Heart left ventricle (tissue), 16 donors: ENCODE data around the gene PEAK1. TPM values are rescaled to one million over a fixed set of nuclear protein-coding genes. Genes with fewer than 3 reads are reported as not detected.
A peak's percentile ranks its signal among the peaks of the same experiment; 100 is the strongest.

Experiments used
- ATAC-seq, 4 donors: fragments of 200-7000 bp; cut with Tn5 transposase; one replicate each; pipeline ENCODE4 v1.9.1; 2020 to 2022; ENCODE audit warnings: moderate library complexity in 4 of 4, mild to moderate bottlenecking in 3 of 4, moderate number of reproducible peaks in 1 of 4
- DNase-seq, 5 donors: peaks; one replicate each; pipeline ENCODE4 v3.0.0-alpha.2; 2020
- H3K27ac ChIP-seq, 12 donors: fragments of 200-600 bp; sonication (generic) in 4 of 12; one replicate each; pipeline versions ENCODE4 v1.5.0 to v1.8.0; 2016 to 2022; ENCODE audit warnings: mild to moderate bottlenecking in 2 of 12
- H3K27me3 ChIP-seq, 9 donors: fragments of 200-600 bp; sonication (generic) in 2 of 9; one replicate each; pipeline versions ENCODE4 v1.5.1 to v1.8.0; 2016 to 2022; ENCODE audit warnings: mild to moderate bottlenecking in 3 of 9
- H3K36me3 ChIP-seq, 9 donors: fragments of 200-600 bp; sonication (generic) in 2 of 9; one replicate each; pipeline versions ENCODE4 v1.5.0 to v1.8.0; 2018 to 2022; ENCODE audit warnings: mild to moderate bottlenecking in 2 of 9
- H3K4me1 ChIP-seq, 12 donors: fragments of 200-600 bp; sonication (generic) in 4 of 12; one replicate each; pipeline versions ENCODE4 v1.5.0 to v1.8.0; 2016 to 2022; ENCODE audit warnings: mild to moderate bottlenecking in 3 of 12
- H3K4me3 ChIP-seq, 12 donors: fragments of 200-600 bp; sonication (generic) in 4 of 12; one replicate each; pipeline versions ENCODE4 v1.5.0 to v1.8.0; 2017 to 2022; ENCODE audit warnings: mild to moderate bottlenecking in 9 of 12, moderate library complexity in 4 of 12
- H3K9me3 ChIP-seq, 12 donors: fragments of 200-600 bp; sonication (generic) in 4 of 12; one replicate each; pipeline versions ENCODE4 v1.5.0 to v1.8.0; 2016 to 2022; ENCODE audit warnings: mild to moderate bottlenecking in 1 of 12
- POLR2A ChIP-seq, 2 donors: fragments of 450-650 bp; IDR thresholded peaks; one replicate each; pipeline ENCODE4 v1.6.1; 2017; ENCODE audit warnings: antibody characterized with exemption in 2 of 2, mild to moderate bottlenecking in 2 of 2, moderate library complexity in 2 of 2
- WGBS, 4 donors: extraction: QIAGEN DNeasy Blood & Tissue Kit in 2 of 4; methylation state at CpG; one replicate each; pipeline versions ENCODE4 v1.1.5 to v1.1.7; 2013 to 2018; 5-methylcytosine and 5-hydroxymethylcytosine counted together
- intact Hi-C, 10 donors: fragments of 100-400 bp; cut with DNase I; formaldehyde crosslinking; loops; one replicate each; pipeline versions ENCODE4 v1.11.1 to v1.14.2; 2022
- polyA plus RNA-seq, 2 donors: library from polyadenylated mRNA; stranded (reverse); fragments of 200-250 nt; gene quantifications; one replicate each; pipeline ENCODE4 v1.2.3, GENCODE V29; 2013
- total RNA-seq, 9 donors: library from RNA; depleted of rRNA in 2 of 9; stranded (reverse); fragments of >200 nt in 2 of 9; fragmentation: NEBNext Ultra II Directional in 3 of 9; extraction: Animal tissue kit (Norgen Biotek cat#: 25700) in 3 of 9; gene quantifications; one replicate each; pipeline versions ENCODE4 v1.1.0 to v1.2.4, GENCODE V29; 2016 to 2023
- TF ChIP-seq, protein P1 (sequence below), 12 donors: fragments of 200-600 bp; sonication (generic) in 4 of 12; IDR thresholded peaks; one replicate each; pipeline versions ENCODE4 v1.5.0 to v1.8.0; 2018 to 2022; ENCODE audit warnings: antibody characterized with exemption in 12 of 12, mild to moderate bottlenecking in 5 of 12
- donor health status: ischemic (EF 13 %, LVEDD 7.1; RV severe dilation, severe dysfunction).
- donor health status: healthy with polysubstance abuse.
- donor health status: DM: no; HTN: yes; CAD: no.
- donor health status: DM: no; HTN: no; CAD: no.
- donor health status: ischemic (EF 25% LVEDD 6.9; RV normal size, moderate dysfunction).
- donor health status: ischemic (EF 25% LVEDD 5.7; RV mildly dilated, moderate dysfunction).
- donor health status: healthy.
- donor health status: DM: yes; HTN: yes; CAD: no.
- donor health status: ischemic (EF 35%, LVEDD 5.7; RV mildly dilated, moderate dysfunction).
- donor health status: nonischemic (EF 11% LVEDD 7.7; RV severe dilation, severe dysfunction).
- donor health status: DM: yes; HTN: yes; CAD: no.
- donor health status: PGD.
- donor health status: ischemic (EF 29% LVEDD 5.4; RV normal size, mild dysfunction).
- donor health status: nonischemic (EF 23%, LVEDD 6.1; RV moderate dilation, normal function).

Gene PEAK1
- total and polyA plus RNA-seq, 11 donors: 12.8 to 139 (median 86.3) TPM

DNA sequence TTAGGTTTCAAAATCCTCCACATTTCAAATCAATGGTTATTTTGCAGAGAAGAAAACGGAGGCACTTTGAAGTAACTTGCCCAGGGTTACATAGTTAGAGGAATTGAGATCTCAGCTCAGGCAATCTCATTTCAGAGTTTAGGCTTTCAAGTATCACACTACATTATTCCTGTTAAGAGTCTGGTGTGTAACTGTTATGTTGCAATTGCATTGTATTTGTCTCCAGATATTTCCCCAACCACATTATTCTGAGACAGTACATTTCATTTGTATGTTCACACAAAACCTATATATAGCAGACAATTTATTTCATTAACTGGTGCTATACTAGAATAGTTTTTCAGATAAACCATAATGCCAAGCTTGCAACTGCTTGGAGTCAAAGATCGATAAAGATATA is 194.8 kb downstream of the PEAK1 start:
- H3K4me1 ChIP-seq: peaks cover 0 to 51% (median 18%) of the 10 kb centered on the region in 12 donors
- no peak overlapping the region for H3K4me3 ChIP-seq
- intact Hi-C loops: loop anchor here in 1 of 10 donors (10.0 kb wide), 1 partner anchor 190 kb away; no protein-coding TSS in a partner anchor
- DNase-seq (no peak), ATAC-seq (no peak)
- no peak overlapping the region for H3K27ac ChIP-seq
- H3K36me3 ChIP-seq: no peaks in the 10 kb centered on the region
- TF ChIP-seq, protein P1, sequence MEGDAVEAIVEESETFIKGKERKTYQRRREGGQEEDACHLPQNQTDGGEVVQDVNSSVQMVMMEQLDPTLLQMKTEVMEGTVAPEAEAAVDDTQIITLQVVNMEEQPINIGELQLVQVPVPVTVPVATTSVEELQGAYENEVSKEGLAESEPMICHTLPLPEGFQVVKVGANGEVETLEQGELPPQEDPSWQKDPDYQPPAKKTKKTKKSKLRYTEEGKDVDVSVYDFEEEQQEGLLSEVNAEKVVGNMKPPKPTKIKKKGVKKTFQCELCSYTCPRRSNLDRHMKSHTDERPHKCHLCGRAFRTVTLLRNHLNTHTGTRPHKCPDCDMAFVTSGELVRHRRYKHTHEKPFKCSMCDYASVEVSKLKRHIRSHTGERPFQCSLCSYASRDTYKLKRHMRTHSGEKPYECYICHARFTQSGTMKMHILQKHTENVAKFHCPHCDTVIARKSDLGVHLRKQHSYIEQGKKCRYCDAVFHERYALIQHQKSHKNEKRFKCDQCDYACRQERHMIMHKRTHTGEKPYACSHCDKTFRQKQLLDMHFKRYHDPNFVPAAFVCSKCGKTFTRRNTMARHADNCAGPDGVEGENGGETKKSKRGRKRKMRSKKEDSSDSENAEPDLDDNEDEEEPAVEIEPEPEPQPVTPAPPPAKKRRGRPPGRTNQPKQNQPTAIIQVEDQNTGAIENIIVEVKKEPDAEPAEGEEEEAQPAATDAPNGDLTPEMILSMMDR (IDR thresholded peaks at IDR 0.05): no peak
- no peak for TF ChIP-seq POLR2A (IDR thresholded peaks at IDR 0.05)
- no peaks in the 10 kb centered on the region for H3K27me3 ChIP-seq
- no peaks in the 10 kb centered on the region for H3K9me3 ChIP-seq
- WGBS, 4 donors: 55 to 66% (median 61%) methylated on average over 2 of the region's 2 CpGs

DNA sequence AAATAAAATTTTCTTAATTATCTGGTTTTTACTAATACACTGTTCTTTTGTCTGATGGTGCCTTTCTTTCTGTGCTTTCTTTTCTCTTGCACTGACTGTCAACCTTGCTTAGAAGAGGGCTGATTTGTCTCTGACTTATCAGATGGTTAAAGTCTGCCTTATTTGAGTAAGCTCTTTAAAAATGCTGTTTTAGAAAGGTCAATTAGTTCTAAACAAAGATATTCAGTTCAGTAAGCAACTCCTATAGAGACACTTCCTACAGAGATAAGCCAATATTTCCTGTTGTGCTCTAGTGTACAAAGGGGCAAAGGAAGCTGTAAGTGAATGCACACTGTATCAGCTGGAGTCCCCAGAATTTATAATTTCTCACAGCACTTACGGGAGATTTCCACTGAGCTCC is 195.6 kb downstream of the PEAK1 start:
- DNase-seq: no peak
- intact Hi-C loops: loop anchor here in 1 of 10 donors (10.0 kb wide), 1 partner anchor 190 kb away; no protein-coding TSS in a partner anchor
- H3K36me3 ChIP-seq: no peaks in the 10 kb centered on the region
- peak in 1 of 4 donors; percentile 69 for ATAC-seq
- H3K4me3 ChIP-seq: no peak overlapping the region
- WGBS, 4 donors: 59 to 64% (median 61%) methylated on average over 1 of the region's 1 CpG
- H3K9me3 ChIP-seq: no peaks in the 10 kb centered on the region
- peak overlapping the region in 6 of 12 donors; percentile 0 to 21 (median 11) for H3K27ac ChIP-seq
- H3K4me1 ChIP-seq: peaks cover 0 to 51% (median 18%) of the 10 kb centered on the region in 12 donors
- H3K27me3 ChIP-seq: no peaks in the 10 kb centered on the region
- TF ChIP-seq, protein P1 (IDR thresholded peaks at IDR 0.05): no peak
- no peak for TF ChIP-seq POLR2A (IDR thresholded peaks at IDR 0.05)

DNA sequence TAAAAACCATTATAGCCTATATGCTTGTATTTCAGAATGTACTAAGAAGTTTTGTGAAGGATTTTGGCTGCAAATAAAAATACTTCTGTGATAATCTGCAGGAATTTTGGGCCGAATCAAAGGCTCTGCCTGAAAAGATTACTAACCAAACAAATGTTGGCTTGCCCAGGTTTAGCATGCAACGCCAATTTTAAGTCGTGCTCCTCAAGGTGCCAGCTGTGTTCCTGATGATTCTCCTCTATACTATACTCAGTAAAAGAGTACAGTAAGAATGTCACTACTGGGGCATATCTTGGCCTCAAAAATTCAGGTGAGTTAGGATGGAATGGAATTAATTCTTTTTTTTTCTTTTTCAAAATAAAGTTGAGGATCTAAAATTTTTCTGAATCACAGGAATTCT is 198.2 kb downstream of the PEAK1 start:
- no peaks in the 10 kb centered on the region for H3K9me3 ChIP-seq
- peaks cover 0 to 11% (median 0%) of the 10 kb centered on the region in 9 donors for H3K36me3 ChIP-seq
- intact Hi-C loops: loop anchor here in 1 of 10 donors (10.0 kb wide), 1 partner anchor 193 kb away; no protein-coding TSS in a partner anchor
- TF ChIP-seq, protein P1 (IDR thresholded peaks at IDR 0.05): no peak
- no peak for TF ChIP-seq POLR2A (IDR thresholded peaks at IDR 0.05)
- 76 to 91% (median 86%) methylated on average over 3 of the region's 3 CpGs for WGBS, 4 donors
- DNase-seq: no peak
- no peaks in the 10 kb centered on the region for H3K27me3 ChIP-seq
- peaks cover 0 to 45% (median 17%) of the 10 kb centered on the region in 12 donors for H3K4me1 ChIP-seq
- no peak for ATAC-seq
- no peak overlapping the region for H3K4me3 ChIP-seq
- H3K27ac ChIP-seq: no peak overlapping the region

DNA sequence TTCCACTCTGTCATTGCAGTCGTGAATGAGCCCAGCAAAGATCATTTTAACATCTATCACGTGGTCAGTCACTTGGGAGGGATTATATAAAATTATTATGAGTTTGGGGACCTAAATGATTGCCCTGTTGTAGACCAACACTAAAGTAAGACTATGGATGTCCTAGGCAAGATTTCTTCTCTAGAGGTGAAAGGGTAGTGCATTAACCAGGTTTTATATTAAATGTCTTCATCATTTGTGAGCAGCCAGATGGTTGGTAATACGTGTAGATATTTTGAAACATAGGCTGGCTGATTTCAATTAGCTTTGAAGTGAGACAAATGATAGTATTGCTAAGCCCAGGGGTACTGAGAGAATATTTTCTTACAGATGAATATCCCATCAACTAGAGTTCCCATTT is 198.7 kb downstream of the PEAK1 start:
- Histone ChIP-seq H3K4me3 (no peak overlapping the region), H3K36me3 (peaks cover 0 to 11% (median 0%) of the 10 kb centered on the region in 9 donors), H3K9me3 (no peaks in the 10 kb centered on the region), H3K4me1 (peaks cover 0 to 40% (median 14%) of the 10 kb centered on the region in 12 donors), H3K27ac (no peak overlapping the region), H3K27me3 (no peaks in the 10 kb centered on the region)
- intact Hi-C loops: loop anchor here in 1 of 10 donors (10.0 kb wide), 1 partner anchor 194 kb away; no protein-coding TSS in a partner anchor
- ATAC-seq (no peak), DNase-seq (no peak)
- WGBS, 4 donors: 82 to 88% (median 86%) methylated on average over 3 of the region's 3 CpGs
- TF ChIP-seq, protein P1 (IDR thresholded peaks at IDR 0.05): no peak
- no peak for TF ChIP-seq POLR2A (IDR thresholded peaks at IDR 0.05)
